ENCODE data around the gene ZBTB20.

ZBTB20 gene

GRCh38 chr3:114985776-114986175, 161.3 kb downstream of the ZBTB20 start:
- no peaks in the 10 kb centered on the region for H3K9me2 ChIP-seq (replicated peaks; ENCODE audit: control insufficient read depth, low read length)
- H3K36me3 ChIP-seq (ENCODE audit: control insufficient read depth, low read length), result no peaks in the 10 kb centered on the region
- H3K27me3 ChIP-seq (ENCODE audit: control insufficient read depth, low read length), result no peaks in the 10 kb centered on the region
- H3K4me2 ChIP-seq (ENCODE audit: low read length), result no peak overlapping the region
- no peak for TF ChIP-seq EZH2phosphoT487 (IDR thresholded peaks at IDR 0.05; ENCODE audit: borderline replicate concordance, low read length)
- H4K20me1 ChIP-seq (ENCODE audit: control insufficient read depth, insufficient read depth, low read depth, low read length), result no peaks in the 10 kb centered on the region
- no peaks in the 10 kb centered on the region for H3F3A ChIP-seq (ENCODE audit: control insufficient read depth, insufficient read depth)
- no peak overlapping the region for H3K27ac ChIP-seq (ENCODE audit: low read depth, low read length)
- H3K9me3 ChIP-seq (ENCODE audit: control insufficient read depth, insufficient read depth, low read length), result no peaks in the 10 kb centered on the region
- no peaks in the 10 kb centered on the region for H3K79me2 ChIP-seq (ENCODE audit: control insufficient read depth, low read length)
- no peaks in the 10 kb centered on the region for H3K4me1 ChIP-seq (ENCODE audit: control insufficient read depth, low read length)
- H3K4me3 ChIP-seq (ENCODE audit: low read length), result no peak overlapping the region

DNA sequence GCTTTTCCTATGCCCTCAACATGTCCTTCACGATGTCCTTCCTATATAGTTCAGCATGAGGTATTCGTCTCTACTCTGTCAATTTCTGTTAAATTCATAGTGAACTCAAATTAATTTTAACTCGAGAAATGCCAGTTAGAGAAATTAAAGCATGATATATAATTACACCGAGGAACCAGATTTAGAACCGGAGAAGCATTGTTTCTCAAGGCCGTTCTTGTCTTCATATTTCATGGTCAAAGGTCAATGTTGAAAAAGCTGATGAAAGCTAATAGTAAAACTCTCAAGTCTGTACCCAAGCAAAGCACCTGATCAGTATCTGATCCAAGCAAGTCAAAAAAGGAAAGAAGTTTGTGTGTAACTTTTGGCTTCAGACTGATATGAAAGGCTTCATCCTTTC, 163.8 kb downstream of the ZBTB20 start:
- H3K4me1 ChIP-seq (ENCODE audit: control insufficient read depth, low read length), result no peaks in the 10 kb centered on the region
- H3F3A ChIP-seq (ENCODE audit: control insufficient read depth, insufficient read depth), result no peaks in the 10 kb centered on the region
- no peaks in the 10 kb centered on the region for H3K79me2 ChIP-seq (ENCODE audit: control insufficient read depth, low read length)
- H3K4me3 ChIP-seq (ENCODE audit: low read length), result no peak overlapping the region
- no peak overlapping the region for H3K27ac ChIP-seq (ENCODE audit: low read depth, low read length)
- H4K20me1 ChIP-seq (ENCODE audit: control insufficient read depth, insufficient read depth, low read depth, low read length), result no peaks in the 10 kb centered on the region
- TF ChIP-seq EZH2phosphoT487 (IDR thresholded peaks at IDR 0.05; ENCODE audit: borderline replicate concordance, low read length), result no peak
- TF ChIP-seq, protein P1, sequence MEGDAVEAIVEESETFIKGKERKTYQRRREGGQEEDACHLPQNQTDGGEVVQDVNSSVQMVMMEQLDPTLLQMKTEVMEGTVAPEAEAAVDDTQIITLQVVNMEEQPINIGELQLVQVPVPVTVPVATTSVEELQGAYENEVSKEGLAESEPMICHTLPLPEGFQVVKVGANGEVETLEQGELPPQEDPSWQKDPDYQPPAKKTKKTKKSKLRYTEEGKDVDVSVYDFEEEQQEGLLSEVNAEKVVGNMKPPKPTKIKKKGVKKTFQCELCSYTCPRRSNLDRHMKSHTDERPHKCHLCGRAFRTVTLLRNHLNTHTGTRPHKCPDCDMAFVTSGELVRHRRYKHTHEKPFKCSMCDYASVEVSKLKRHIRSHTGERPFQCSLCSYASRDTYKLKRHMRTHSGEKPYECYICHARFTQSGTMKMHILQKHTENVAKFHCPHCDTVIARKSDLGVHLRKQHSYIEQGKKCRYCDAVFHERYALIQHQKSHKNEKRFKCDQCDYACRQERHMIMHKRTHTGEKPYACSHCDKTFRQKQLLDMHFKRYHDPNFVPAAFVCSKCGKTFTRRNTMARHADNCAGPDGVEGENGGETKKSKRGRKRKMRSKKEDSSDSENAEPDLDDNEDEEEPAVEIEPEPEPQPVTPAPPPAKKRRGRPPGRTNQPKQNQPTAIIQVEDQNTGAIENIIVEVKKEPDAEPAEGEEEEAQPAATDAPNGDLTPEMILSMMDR (IDR thresholded peaks at IDR 0.05; ENCODE audit: low read depth, low read length, poor library complexity, severe bottlenecking), result no peak
- no peaks in the 10 kb centered on the region for H3K9me2 ChIP-seq (replicated peaks; ENCODE audit: control insufficient read depth, low read length)
- no peaks in the 10 kb centered on the region for H3K9me3 ChIP-seq (ENCODE audit: control insufficient read depth, insufficient read depth, low read length)
- H3K36me3 ChIP-seq (ENCODE audit: control insufficient read depth, low read length), result no peaks in the 10 kb centered on the region
- H3K4me2 ChIP-seq (ENCODE audit: low read length), result no peak overlapping the region
- H3K27me3 ChIP-seq (ENCODE audit: control insufficient read depth, low read length), result no peaks in the 10 kb centered on the region

DNA sequence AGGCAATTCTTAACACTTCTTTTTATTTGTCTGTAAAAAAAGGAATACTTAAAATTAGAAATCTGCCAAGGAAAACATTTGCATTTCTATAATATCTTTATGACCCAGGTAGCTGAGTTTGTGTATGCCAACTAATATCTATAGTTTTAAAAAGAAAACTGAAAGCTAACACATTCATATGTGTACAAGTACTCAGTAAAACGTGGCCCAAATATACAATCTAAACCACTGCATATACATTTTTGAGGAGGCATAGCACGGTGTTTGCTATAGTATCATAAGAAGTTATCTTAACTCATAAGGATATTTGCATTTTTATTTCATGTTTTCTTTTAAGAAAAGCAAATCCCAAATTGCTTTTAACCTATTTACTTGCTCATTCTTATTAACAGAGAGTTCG, 172.7 kb downstream of the ZBTB20 start:
- Histone ChIP-seq H3K4me3 (ENCODE audit: low read length) (no peak overlapping the region), H3K79me2 (ENCODE audit: control insufficient read depth, low read length) (no peaks in the 10 kb centered on the region), H4K20me1 (ENCODE audit: control insufficient read depth, insufficient read depth, low read depth, low read length) (no peaks in the 10 kb centered on the region), H3K27ac (ENCODE audit: low read depth, low read length) (no peak overlapping the region), H3K27me3 (ENCODE audit: control insufficient read depth, low read length) (no peaks in the 10 kb centered on the region), H3K36me3 (ENCODE audit: control insufficient read depth, low read length) (no peaks in the 10 kb centered on the region), H3K9me2 (replicated peaks; ENCODE audit: control insufficient read depth, low read length) (no peaks in the 10 kb centered on the region), H3K4me1 (ENCODE audit: control insufficient read depth, low read length) (peaks cover 15% of the 10 kb centered on the region), H3K4me2 (ENCODE audit: low read length) (no peak overlapping the region), H3K9me3 (ENCODE audit: control insufficient read depth, insufficient read depth, low read length) (no peaks in the 10 kb centered on the region), H3F3A (ENCODE audit: control insufficient read depth, insufficient read depth) (no peaks in the 10 kb centered on the region)
- TF ChIP-seq, protein P1 (IDR thresholded peaks at IDR 0.05; ENCODE audit: low read depth, low read length, poor library complexity, severe bottlenecking), result no peak
- TF ChIP-seq EZH2phosphoT487 (IDR thresholded peaks at IDR 0.05; ENCODE audit: borderline replicate concordance, low read length), result no peak

GRCh38 chr3:114973536-114973935, 173.6 kb downstream of the ZBTB20 start:
- no peaks in the 10 kb centered on the region for H3K36me3 ChIP-seq (ENCODE audit: control insufficient read depth, low read length)
- H3K9me2 ChIP-seq (replicated peaks; ENCODE audit: control insufficient read depth, low read length), result no peaks in the 10 kb centered on the region
- no peak for TF ChIP-seq EZH2phosphoT487 (IDR thresholded peaks at IDR 0.05; ENCODE audit: borderline replicate concordance, low read length)
- TF ChIP-seq, protein P1 (IDR thresholded peaks at IDR 0.05; ENCODE audit: low read depth, low read length, poor library complexity, severe bottlenecking), result no peak
- H3K4me2 ChIP-seq (ENCODE audit: low read length), result no peak overlapping the region; the same call in 1 of the 2 replicates
- no peak overlapping the region for H3K27ac ChIP-seq (ENCODE audit: low read depth, low read length)
- no peak overlapping the region for H3K4me3 ChIP-seq (ENCODE audit: low read length)
- no peaks in the 10 kb centered on the region for H3K9me3 ChIP-seq (ENCODE audit: control insufficient read depth, insufficient read depth, low read length)
- no peaks in the 10 kb centered on the region for H4K20me1 ChIP-seq (ENCODE audit: control insufficient read depth, insufficient read depth, low read depth, low read length)
- no peaks in the 10 kb centered on the region for H3K79me2 ChIP-seq (ENCODE audit: control insufficient read depth, low read length)
- H3F3A ChIP-seq (ENCODE audit: control insufficient read depth, insufficient read depth), result no peaks in the 10 kb centered on the region
- H3K27me3 ChIP-seq (ENCODE audit: control insufficient read depth, low read length), result no peaks in the 10 kb centered on the region
- H3K4me1 ChIP-seq (ENCODE audit: control insufficient read depth, low read length), result peaks cover 15% of the 10 kb centered on the region
